ENCODE data around the gene AIFM3.

The AIFM3 gene

GRCh38 chr22:20976291-20976877 is 9.3 kb downstream of the AIFM3 start:
- DNase-seq, result no peak

- DNase-seq, result no peak
These were observed 10.0 kb downstream of the AIFM3 start for GRCh38 chr22:20977019-20977418.

GRCh38 chr22:20977516-20978170 is 10.6 kb downstream of the AIFM3 start:
- no peak for DNase-seq

- DNase-seq, result no peak
These were observed 11.4 kb downstream of the AIFM3 start for GRCh38 chr22:20978419-20978818.

- no peak for DNase-seq
These were observed 12.3 kb downstream of the AIFM3 start for GRCh38 chr22:20979243-20979809.

GRCh38 chr22:20979940-20980453 is 12.9 kb downstream of the AIFM3 start:
- no peak for DNase-seq

GRCh38 chr22:20980523-20980922 is 13.5 kb downstream of the AIFM3 start:
- DNase-seq, result no peak

- no peak for DNase-seq
These were observed 14.1 kb downstream of the AIFM3 start for GRCh38 chr22:20980938-20981722.

- DNase-seq, result peak; percentile 64
These were observed 14.9 kb downstream of the AIFM3 start, which contains the start of gene LZTR1 for GRCh38 chr22:20981787-20982562. Gene LZTR1 (plus strand): TSS chr22:20982297. CDS start chr22:20982372, 75 bp downstream.

- DNase-seq, result no peak
These were observed 15.5 kb downstream of the AIFM3 start for GRCh38 chr22:20982563-20982882.

- DNase-seq, result no peak
These were observed 16.2 kb downstream of the AIFM3 start for GRCh38 chr22:20983081-20983771.

GRCh38 chr22:20985720-20986119 is 18.7 kb downstream of the AIFM3 start:
- no peak for DNase-seq

- DNase-seq, result no peak
These were observed 19.3 kb downstream of the AIFM3 start for GRCh38 chr22:20986365-20986764.

- DNase-seq, result no peak
These were observed 20.3 kb downstream of the AIFM3 start for GRCh38 chr22:20987375-20987774.

- no peak for DNase-seq
These were observed 21.7 kb downstream of the AIFM3 start for GRCh38 chr22:20988573-20989322.

- no peak for DNase-seq
These were observed 22.5 kb downstream of the AIFM3 start for GRCh38 chr22:20989323-20990138.

GRCh38 chr22:20990184-20991180 is 23.4 kb downstream of the AIFM3 start:
- no peak for DNase-seq

- no peak for DNase-seq
These were observed 24.4 kb downstream of the AIFM3 start for GRCh38 chr22:20991252-20992055.
